ENCODE measurements around the gene SYN1. TPM values are rescaled to one million over a fixed set of nuclear protein-coding genes. Genes with fewer than 3 reads are reported as not detected.

The SYN1 gene
- total RNA-seq, 1 donor from 2014 or later: 0.44 TPM

DNA sequence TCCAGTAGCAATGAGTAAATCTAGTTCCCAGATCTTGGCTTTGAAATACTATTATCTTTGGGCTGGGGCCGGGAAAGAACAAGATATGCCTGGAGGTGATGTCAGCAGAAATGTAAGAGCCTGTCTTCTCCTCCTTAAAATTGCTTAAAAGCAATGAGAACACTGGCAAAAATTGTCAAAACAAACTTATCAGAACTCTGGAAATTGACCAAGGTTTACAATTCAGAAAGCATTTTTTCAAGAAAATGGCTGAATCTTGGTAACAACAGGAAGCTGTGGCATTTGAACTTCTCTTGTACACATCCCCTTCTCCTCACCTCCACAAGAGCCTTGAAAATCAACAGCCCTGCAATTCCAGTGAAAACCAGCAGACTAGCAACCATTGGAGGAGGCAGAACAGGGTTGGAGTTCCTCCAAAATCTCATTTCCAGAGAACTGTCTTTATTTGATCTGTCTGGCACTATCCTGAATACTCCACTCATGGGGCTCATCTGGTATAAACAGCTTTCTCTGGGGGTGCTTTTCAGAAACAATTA is 23.9 kb downstream of the SYN1 start:
- no peak for ATAC-seq
- H3K27ac ChIP-seq: no peak overlapping the region

DNA sequence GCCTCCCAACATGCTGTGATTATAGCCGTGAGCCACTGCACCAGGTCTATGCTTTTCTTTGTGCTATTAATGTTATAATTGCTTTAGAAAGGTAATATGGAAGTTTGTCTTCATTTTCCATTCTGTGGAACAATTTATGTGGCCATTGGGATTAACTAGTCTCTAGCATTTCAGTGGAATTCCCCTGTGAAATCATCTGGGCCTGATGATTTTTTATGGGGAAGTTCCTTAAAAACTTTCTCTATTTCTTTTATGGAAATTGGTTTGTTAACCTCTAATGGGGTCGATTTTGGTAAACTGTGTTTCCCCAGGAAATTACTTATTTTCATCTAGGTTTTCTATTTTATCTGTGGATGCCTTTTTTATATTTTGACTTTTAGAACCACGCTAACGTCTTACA is 26.1 kb downstream of the SYN1 start:
- TF ChIP-seq, protein P1, sequence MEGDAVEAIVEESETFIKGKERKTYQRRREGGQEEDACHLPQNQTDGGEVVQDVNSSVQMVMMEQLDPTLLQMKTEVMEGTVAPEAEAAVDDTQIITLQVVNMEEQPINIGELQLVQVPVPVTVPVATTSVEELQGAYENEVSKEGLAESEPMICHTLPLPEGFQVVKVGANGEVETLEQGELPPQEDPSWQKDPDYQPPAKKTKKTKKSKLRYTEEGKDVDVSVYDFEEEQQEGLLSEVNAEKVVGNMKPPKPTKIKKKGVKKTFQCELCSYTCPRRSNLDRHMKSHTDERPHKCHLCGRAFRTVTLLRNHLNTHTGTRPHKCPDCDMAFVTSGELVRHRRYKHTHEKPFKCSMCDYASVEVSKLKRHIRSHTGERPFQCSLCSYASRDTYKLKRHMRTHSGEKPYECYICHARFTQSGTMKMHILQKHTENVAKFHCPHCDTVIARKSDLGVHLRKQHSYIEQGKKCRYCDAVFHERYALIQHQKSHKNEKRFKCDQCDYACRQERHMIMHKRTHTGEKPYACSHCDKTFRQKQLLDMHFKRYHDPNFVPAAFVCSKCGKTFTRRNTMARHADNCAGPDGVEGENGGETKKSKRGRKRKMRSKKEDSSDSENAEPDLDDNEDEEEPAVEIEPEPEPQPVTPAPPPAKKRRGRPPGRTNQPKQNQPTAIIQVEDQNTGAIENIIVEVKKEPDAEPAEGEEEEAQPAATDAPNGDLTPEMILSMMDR (IDR thresholded peaks at IDR 0.05): no peak
- no peak for ATAC-seq
- no peaks in the 10 kb centered on the region for H3K9me3 ChIP-seq
- H3K36me3 ChIP-seq: no peaks in the 10 kb centered on the region
- H3K4me1 ChIP-seq: no peaks in the 10 kb centered on the region
- H3K27me3 ChIP-seq (ENCODE audit: low read depth): no peaks in the 10 kb centered on the region
- intact Hi-C loops (cut with DNase I): no loop called here
- no peak for DNase-seq
- no peak overlapping the region for H3K4me3 ChIP-seq
- no peak overlapping the region for H3K27ac ChIP-seq

More for the DNA sequence above, 23.9 kb downstream of the SYN1 start:
- Histone ChIP-seq H3K36me3 (no peaks in the 10 kb centered on the region), H3K27me3 (ENCODE audit: low read depth) (no peaks in the 10 kb centered on the region), H3K9me3 (no peaks in the 10 kb centered on the region), H3K4me3 (no peak overlapping the region), H3K4me1 (no peaks in the 10 kb centered on the region)
- TF ChIP-seq, protein P1 (IDR thresholded peaks at IDR 0.05): no peak
- intact Hi-C loops (cut with DNase I): no loop called here
- no peak for DNase-seq

DNA sequence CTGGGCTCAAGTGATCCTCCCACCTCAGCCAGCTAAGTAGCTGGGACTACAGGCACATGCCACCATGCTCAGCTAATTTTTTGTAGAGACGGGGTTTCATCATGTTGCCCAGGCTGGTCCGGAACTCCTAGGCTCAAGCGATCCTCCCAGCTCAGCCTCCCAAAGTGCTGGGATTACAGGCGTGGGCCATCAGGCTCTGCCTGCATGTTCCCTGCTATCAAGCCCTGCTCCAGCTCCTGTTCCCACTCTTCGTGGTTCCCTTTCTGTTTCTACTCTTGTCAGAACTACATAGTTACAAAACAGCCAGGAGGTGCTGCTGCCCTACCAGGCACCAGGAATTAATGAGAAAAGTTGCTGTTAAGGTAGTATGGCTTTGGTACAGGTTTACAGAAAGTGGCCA is 28.7 kb downstream of the SYN1 start:
- DNase-seq (no peak), ATAC-seq (no peak)
- Histone ChIP-seq H3K36me3 (no peaks in the 10 kb centered on the region), H3K4me1 (no peaks in the 10 kb centered on the region), H3K9me3 (no peaks in the 10 kb centered on the region), H3K4me3 (no peak overlapping the region), H3K27ac (no peak overlapping the region), H3K27me3 (ENCODE audit: low read depth) (no peaks in the 10 kb centered on the region)
- intact Hi-C loops (cut with DNase I): no loop called here
- TF ChIP-seq, protein P1 (IDR thresholded peaks at IDR 0.05): no peak

DNA sequence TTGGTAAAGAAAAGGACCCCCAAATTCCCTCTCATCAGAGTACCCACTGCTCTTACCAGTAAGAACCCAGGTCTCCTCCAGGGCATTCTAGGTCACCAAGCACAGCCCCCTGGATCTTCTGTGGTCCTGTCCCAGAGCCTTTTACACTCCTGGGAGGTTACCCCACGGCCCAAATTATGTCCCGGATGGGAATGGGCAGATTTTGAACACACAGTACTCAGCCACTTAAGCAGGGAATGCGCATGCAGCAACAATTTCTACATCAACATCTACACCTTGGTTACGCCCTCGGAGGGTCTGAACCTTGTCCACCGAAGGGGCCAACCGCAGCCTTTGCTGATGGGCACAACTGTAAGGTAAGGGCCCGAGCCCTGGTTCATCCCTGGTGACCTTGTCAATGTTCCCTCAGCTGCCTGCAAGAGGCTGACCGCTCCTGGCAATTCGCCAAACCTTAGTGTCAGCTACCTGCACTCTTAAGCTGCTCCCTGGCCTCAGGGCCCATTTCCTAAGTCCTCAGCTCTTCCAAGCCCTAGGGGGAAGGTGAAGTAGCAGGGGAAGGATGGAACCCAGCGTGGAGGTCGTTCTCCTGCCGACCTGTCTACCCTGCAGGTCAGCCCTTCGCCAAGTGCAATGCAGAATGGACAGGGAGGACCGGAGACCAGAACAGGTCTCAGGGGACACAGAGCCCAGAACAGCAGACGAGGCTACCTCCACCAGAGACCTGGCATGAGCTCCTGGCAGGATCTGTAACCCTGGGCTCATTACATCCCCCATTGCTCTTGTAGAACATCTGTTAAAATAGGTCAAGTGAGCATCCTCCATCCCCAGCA is 31.5 kb downstream of the SYN1 start:
- intact Hi-C loops (cut with DNase I): no loop called here
- H3K27ac ChIP-seq: no peak overlapping the region
- ATAC-seq (no peak), DNase-seq (no peak)
- H3K4me1 ChIP-seq: no peaks in the 10 kb centered on the region
- no peak overlapping the region for H3K4me3 ChIP-seq
- no peaks in the 10 kb centered on the region for H3K9me3 ChIP-seq
- H3K27me3 ChIP-seq (ENCODE audit: low read depth): no peaks in the 10 kb centered on the region
- TF ChIP-seq, protein P1 (IDR thresholded peaks at IDR 0.05): no peak
- H3K36me3 ChIP-seq: no peaks in the 10 kb centered on the region

DNA sequence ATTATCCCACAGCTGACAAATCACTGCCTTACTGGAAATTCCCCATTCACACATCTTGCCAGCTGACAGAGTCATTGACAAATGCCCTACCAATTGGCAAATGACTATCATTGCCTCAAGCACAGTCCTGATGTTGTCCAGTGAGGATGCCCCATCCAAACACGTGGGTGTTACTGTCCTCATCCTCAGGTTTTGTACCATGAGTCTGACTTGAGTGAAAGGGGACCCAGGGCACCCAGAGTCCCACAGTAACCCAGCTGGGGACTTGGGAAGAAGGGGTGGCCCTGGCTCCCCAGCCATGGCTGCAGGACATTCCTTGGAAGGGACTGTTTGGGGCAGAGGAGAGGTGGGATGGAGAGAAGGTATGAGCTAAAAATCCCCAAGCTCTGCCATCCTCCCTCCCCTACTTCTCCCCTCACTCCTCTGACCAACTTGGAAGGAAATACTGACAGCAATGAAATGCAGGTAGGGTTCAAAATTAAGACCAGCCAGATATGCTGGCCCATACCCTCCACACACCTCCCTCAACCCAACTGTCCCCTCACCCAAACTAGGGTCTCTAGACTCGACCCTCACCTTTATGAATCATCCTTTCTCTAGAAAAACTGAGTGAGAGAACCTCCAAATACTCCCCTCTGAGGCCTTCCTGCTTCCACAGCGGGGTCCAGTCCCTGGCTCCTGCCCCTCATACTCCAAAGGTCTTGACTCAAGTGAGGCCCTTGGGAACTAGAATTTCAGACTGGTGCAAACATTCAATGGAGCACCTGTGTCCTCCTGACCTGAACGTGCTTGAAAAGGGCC is 32.4 kb downstream of the SYN1 start:
- TF ChIP-seq, protein P1 (IDR thresholded peaks at IDR 0.05): no peak
- no peak overlapping the region for H3K27ac ChIP-seq
- no peaks in the 10 kb centered on the region for H3K27me3 ChIP-seq (ENCODE audit: low read depth)
- no peak overlapping the region for H3K4me3 ChIP-seq
- H3K4me1 ChIP-seq: no peaks in the 10 kb centered on the region
- H3K36me3 ChIP-seq: no peaks in the 10 kb centered on the region
- no peaks in the 10 kb centered on the region for H3K9me3 ChIP-seq
- DNase-seq (no peak), ATAC-seq (no peak)
- intact Hi-C loops (cut with DNase I): no loop called here
